GM23338 (cell line): ENCODE measurements around the gene OR10A4.

ENCODE experiments used
- CTCF ChIP-seq, 2 experiments: fragments of 200-600 bp in 1 of 2; sonication (generic) in 1 of 2; conservative IDR thresholded peaks; 2 replicates each; pipeline versions ENCODE4 v1.5.1 to v1.6.1; 2016 to 2017; ENCODE audit warnings: antibody characterized with exemption in 2 of 2, low read depth in 2 of 2, mild to moderate bottlenecking in 2 of 2, moderate library complexity in 1 of 2
- EZH2 ChIP-seq: fragments of 200-600 bp; sonication (generic); IDR thresholded peaks from one replicate; pipeline ENCODE4 v1.8.0; 2017; ENCODE audit warnings: antibody characterized with exemption, mild to moderate bottlenecking, low read depth; ENCODE audit not compliant: unreplicated experiment
- EZH2phosphoT487 ChIP-seq: fragments of 200-600 bp; sonication (generic); IDR thresholded peaks from one replicate; pipeline ENCODE4 v1.8.1; 2018; ENCODE audit warnings: antibody characterized with exemption; ENCODE audit not compliant: unreplicated experiment
- NANOG ChIP-seq: IDR thresholded peaks from 2 replicates; pipeline ENCODE4 v1.6.1; 2016; ENCODE audit warnings: antibody characterized with exemption, borderline replicate concordance
- REST ChIP-seq: IDR thresholded peaks from one replicate; pipeline ENCODE4 v1.6.1; 2018; ENCODE audit warnings: antibody characterized with exemption; ENCODE audit not compliant: unreplicated experiment
- STAT1 ChIP-seq: IDR thresholded peaks from one replicate; pipeline ENCODE4 v1.6.1; 2016; ENCODE audit warnings: antibody characterized with exemption; ENCODE audit not compliant: unreplicated experiment
- ZNF114 ChIP-seq: fragments of 250-450 bp; sonication (Bioruptor Pico); IDR thresholded peaks from 2 replicates; pipeline ENCODE4 v1.5.0; 2020; ENCODE audit warnings: mild to moderate bottlenecking, moderate library complexity

DNA sequence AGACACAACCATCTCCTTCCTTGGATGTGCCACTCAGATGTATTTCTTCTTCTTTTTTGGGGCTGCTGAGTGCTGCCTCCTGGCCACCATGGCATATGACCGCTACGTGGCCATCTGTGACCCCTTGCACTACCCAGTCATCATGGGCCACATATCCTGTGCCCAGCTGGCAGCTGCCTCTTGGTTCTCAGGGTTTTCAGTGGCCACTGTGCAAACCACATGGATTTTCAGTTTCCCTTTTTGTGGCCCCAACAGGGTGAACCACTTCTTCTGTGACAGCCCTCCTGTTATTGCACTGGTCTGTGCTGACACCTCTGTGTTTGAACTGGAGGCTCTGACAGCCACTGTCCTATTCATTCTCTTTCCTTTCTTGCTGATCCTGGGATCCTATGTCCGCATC lies 489 bp downstream of the OR10A4 start:
- TF ChIP-seq EZH2phosphoT487 (no peak), CTCF (conservative IDR thresholded peaks at IDR 0.05; ENCODE audit: low read depth in 2 of 2) (no peak), EZH2 (no peak), ZNF114 (CRISPR knock-in tag) (no peak), NANOG (no peak), REST (no peak), STAT1 (no peak)
